NCI-H146 treated with DMSO at 0.1 percent for 48 hours (cell line): ENCODE data around the gene TMA7B.
"Not testable (repeated sequence)": the region's sequence is repeated elsewhere in the genome, so short reads cannot be mapped to it uniquely, and the experiment has no call there.

ENCODE experiments used
- DNase-seq: peaks from one replicate; lab custom pipeline; 2025; ENCODE audit not compliant: unreplicated experiment; lab: John Stamatoyannopoulos, UW

Gene TMA7B

DNA sequence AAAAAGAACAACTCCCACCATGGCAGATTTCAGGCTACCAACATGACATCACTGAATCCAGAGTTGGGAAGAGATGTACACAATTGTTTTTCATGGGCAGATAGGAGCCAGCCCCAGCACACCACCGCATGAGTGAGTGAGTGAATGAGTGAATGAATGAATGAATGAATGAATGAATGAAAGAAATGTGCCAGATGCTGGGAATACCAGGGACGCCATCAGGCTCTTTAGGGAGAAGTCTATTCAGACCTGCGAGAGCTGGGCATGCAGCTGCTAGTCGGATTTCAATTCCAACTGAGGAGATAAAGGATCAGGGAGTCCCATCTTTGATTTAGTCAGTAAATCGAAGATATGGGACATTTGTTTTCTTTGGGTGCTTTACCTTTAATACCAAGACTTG lies 19.3 kb downstream of the TMA7B start:
- DNase-seq: no peak

DNA sequence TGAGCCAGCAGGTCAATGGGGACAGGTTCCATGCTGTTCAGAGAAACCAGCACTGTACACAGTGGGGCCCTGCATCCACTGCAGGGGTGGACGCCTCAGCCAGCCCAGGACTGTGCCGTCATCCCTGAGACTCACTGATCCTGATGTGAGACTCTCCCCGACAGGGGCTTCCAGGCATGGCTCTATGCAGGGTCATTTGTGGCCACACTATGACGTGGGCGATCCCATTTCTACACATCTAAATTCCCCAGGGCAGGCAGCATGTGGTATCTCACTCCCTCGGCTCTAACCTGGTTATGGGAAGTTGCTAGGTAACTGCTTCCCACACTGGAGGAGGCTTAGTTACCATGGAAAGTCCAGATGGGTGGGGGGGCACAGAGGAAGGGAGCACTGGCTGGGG lies 20.4 kb downstream of the TMA7B start:
- no peak for DNase-seq

DNA sequence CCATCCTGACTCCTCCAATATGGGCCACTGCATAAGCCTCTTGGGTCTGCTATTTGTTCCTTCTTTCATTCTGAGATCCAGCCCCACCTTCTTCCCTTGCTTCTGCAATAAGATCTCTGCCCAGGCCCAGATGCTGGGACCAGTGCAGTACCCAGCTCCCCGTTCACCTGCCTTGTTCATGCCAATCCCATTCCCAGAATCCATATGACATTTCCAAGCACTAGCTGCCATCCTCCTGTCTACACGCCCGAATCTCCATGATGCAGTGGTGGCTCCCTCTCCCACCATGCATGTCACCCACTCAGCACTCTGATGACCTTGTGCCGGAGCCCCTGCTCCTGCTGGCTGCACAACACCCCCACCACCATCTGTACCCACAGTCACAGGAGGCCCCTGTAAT lies 23.1 kb downstream of the TMA7B start:
- no peak for DNase-seq

DNA sequence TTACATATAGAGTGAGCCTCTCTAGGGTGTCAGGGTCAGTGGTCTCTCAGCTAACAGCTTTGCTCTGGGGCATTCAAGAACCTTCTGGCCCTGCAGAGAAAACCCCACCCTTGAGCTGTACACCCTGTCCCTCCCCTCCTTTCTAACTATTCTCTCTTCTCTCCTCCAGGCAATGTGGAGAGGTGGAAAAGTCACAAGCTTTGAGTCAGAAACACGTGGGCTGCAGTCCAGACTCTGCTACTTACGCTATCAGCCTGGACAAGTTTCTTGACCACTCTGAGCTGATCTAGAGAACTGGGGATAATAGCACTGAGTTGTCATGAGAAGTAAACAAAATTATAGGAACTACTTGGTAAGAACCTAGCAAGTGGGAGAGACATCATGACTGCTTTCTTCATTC lies 23.8 kb downstream of the TMA7B start:
- no peak for DNase-seq

DNA sequence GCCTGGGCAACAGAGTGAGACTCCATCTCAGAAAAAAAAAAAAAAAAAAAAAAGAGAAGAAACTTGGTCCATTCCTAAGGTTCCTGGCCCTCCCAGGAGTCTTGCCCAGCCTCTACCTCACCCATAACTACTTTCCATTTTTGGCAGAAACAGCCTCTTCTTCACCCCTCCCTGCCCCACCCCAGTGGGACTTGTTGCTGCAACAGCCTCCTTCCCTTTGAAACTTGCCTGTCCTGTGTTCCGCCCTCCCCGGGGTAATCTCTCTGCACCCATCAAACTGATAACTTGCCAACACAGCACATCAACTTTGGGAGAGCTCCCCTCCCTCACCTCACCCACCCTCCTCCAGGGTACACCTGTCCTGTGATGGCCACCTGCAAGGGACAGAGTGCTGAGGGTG lies 24.5 kb downstream of the TMA7B start:
- no peak for DNase-seq

DNA sequence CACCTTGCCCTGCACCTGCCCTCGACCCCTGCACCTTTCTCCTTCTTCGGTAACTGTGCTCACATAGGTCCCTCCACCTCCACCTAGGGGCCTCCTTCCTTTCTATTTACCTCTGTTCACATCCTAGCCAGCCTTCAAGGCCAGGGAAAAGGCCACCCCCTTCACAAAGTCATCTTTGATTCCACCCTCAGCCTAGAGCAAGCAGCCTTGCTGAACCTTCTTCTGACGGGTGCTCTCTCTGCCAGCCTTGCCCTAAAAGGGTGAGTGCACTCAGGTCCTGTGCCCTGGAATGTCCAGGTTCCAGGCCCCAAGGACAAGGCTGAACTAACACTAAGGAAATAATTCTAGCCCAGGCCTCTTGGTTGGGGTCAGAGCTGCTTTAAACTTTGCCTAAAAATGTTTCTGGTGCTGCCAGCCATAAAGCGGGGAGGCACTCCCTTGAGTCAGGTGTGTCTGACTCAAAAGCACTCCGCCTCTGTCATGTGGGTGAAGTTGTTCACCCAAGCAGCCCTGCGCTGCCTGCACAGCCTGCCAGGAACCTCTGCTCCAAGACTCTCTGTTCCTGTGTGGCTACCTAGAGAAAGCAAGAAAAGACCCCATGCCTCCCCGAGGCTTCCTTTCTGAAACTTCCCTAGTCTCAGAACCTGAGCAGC lies 25.3 kb downstream of the TMA7B start:
- DNase-seq: no peak

DNA sequence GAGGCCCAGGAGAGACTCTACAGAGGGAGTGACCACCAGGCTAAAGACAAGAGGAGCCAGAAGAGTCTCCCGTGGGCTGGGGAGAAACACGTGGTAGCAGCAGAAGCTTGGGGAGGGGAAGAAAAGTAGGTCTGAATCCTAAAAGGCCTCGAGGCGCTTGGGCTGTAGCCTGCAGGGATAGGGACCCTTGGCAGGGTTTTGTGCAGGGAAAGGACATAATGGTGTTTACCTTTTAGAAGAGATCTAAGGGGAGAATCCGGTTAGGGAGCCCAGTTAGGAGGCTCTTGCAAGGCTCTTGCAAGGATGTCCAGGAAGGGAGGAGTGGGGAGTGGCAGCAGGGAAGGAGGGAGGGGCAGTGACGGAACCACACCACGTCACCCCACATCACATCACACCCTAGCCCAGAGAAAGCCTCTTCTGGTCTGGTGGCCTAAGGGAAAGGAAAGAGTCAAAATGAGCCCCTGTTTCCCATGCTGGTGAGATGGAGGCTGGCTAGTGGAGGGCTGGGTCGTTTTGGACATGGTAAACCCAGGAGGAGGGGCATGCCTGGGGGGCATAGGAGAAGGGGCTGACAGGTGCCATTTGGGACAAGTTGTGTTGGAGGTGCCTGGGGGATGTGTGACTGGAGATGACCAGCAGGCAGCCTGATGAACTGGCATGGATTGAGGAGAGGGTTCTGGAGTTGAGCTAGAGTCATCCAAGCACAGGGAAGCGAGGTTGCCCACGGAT lies 28.4 kb downstream of the TMA7B start:
- no peak for DNase-seq

DNA sequence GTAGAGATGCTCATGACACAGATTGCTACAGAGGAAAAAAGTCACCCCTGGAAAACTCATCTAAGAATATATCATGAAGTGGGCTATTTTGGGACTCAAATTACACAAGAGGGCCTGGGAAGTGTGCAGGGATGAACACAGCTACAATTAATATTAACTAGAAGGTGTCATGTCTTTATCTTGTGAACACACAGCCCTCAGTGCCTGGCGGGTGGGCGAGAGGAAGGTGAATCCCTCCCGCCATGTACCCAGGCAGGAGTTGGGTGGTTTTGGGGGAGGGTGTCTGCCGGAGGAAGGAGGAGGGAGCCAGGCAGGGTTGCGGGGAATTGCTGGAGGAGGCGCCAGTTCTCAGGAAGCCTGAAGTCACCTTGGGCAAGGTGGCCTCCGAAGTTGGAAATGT lies 29.4 kb downstream of the TMA7B start:
- DNase-seq: no peak

DNA sequence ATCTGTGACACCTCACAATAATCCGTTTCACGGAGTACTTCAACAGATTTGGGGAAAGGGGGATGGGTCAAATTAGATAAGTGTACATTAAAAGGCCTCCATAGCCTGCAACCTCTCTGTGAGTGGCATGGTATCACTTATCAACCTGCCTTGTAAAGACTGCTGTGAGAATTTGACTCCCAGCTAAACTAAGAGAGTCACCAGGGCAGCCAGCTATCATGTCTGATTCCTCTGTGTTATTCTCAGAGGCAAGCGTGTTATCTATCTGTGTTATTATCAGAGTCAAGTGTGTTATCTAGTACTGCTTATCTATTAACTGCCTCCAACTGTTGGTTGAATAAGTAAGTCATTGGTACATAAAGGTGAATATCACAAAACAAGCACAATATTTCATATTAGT lies 30.5 kb downstream of the TMA7B start:
- DNase-seq: no peak

DNA sequence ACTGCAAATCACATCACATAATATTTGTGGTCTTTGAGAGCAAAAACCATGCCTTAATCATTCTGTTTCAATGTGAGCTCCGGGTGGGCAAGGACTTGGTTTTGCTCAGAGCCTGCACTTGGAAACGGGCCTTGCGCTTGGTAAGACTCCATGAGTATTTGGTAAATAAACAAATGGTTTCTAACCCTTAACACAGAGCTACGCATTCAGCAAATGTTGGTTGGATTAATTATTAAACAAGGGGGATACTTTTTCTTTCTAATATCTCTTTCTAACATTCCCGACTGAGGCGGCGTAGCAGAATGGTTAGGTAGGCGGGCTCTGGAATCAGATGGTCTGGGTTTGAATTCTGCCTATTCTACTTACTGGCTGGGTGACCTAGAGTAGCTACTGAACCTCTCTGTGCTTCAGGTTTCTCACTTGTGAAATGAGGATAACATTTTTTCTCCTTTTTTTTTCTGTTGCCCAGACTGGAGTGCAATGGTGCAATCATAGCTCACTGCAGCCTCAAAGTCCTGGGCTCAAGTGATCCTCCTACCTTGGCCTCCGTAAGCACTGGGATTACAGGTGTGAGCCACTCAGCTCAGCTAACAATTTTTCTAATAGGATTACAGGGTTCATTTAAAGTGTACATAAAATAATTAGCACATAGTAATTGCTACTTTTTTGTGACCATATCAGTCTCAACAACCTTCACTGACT lies 31.1 kb downstream of the TMA7B start:
- DNase-seq: no peak

DNA sequence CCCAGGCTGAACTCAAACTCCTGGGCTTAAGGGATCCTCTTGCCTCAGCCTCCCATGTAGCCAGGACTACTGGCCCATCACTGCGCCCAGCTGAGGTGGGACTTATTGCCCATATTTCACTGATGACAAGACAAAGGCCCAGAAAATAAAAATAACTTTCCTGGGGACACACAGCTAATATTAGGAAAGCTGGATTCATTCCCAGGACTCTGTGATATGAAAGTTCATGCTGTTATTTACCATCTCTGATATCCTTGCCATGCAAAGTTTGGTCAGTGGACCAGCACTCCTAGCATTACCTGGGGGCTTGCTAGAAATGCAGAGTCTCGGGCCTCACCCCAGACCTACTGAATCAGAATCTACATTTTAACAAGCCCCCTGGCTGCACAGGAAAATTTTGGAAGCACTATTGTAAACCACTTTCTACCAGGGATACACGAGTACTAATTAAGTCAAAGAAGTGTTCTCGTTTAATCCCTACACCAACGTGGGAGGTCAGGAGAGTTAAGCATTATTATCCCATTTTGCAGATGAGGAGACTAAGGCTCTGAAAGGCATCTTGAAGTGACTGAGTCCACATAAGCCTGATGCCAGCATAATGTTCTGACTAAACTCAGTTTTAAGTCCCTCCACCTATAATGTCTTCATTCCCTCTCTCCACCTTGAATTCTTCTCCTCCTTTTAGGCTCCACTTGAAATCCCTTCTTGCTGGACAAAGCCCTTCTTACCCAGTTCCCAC lies 32.1 kb downstream of the TMA7B start:
- DNase-seq: no peak

DNA sequence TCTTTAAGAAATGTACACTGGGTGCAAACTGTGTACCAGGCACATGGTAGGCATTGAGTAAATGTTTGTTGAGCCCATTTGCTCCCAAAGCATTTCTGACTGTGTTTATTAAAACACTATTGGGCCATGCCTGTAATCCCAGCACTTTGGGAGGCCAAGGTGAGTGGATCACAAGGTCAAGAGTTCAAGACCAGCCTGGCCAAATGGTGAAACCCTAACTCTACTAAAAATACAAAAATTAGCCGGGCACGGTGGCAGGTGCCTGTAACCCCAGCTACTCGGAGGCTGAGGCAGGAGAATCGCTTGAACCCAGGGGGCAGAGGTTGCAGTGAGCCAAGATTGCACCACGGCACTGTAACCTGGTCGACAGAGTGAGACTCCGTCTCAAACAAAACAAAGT lies 32.7 kb downstream of the TMA7B start:
- not testable (repeated sequence) for DNase-seq

DNA sequence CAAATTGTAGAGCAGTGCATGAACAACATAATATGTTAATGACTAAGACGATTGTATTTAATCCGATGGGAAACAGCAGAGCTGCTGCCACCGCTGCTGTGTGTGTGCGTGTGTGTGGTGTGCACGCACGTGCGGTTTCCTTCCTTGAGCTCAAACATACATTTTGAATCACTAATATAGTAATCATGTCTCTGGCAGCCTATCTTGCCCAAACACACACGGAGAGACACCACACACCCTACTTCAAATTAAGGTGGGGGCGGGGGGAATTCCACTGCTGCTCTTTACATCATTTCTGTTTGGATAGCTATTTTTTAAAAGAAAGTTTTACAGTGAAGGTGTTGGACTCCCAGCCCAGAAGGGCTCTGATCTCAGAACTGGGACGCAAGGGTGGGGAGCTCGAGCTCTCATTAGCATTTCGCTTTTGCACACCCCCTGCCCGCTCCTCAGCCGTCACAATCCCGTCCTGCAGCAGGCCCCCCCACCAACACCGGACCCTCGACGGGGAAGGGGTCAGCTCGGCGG lies 33.9 kb downstream of the TMA7B start:
- no peak for DNase-seq

DNA sequence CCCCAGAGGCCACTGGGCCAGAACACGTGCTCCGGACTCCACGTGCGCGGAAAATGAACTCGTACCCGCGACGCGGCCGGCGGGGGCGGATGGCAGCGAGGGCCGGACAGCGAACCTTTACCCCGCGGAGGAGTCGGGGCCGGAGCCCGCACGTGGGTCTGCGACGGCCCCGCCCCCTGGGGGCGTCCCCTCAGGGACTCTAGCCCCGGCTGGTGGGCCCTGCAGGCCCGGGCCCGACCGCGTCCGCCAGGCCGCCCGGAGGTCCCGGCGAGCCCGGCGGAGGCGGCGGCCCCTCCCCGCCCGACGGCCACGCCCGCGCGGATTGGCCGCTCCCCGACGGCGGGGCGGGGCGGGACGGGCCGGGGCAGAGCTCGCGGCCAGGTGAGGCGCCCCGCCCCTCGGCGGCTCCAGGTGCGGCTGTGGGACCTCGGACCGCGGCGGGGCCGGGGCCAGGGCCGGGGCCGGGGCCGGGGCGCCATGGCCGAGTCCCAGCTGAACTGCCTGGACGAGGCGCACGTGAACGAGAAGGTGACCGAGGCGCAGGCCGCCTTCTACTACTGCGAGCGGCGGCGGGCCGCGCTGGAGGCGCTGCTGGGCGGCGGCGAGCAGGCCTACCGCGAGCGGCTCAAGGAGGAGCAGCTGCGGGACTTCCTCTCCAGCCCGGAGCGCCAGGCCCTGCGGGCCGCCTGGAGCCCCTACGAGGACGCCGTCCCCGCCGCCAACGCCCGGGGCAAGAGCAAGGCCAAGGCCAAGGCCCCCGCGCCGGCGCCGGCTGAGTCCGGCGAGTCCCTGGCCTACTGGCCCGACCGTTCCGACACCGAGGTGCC lies 34.6 kb downstream of the TMA7B start, which contains the start of gene FAM83F:
TSS of gene FAM83F (plus strand) at position 389 of the 827 bp plus-strand sequence. CDS start at position 478, 89 bp downstream.
- DNase-seq: peak; percentile 27

DNA sequence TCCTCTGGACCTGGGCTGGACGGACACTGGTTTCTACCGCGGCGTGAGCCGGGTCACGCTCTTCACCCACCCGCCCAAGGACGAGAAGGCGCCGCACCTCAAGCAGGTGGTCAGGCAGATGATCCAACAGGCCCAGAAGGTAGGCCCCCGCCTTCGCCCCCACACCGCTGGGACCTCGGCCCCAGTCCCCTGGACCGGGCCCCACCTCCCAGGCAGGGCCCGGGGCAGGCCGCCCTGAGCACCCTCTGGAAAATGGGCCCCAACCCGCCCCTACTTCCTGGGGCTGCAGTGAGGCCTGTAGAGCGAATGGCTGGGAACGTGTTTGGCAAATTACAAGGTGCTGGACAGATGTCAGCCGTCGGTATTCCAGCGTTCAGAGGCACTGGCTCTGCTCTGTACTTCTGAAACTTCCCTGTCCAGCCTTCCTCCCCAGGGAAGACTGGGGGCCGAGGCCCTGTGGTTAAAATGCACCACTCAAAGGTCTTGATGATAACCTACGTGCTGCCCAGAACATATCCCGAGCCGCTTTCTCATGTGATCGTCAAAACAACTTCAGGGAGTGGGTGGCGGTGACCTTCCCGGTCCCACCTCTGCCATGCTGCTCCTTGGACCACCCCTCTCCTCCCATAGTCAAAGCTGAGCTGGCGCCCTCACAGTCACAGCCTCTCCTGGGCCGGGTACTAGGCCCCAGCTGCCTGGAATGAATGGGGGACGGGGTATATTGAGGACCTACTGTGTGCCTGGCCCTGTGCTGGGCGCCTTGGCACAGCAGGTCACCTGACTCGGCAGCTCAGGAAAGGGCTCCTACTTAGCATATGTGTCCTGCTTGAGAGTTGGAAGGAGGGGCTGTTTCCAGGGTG lies 35.4 kb downstream of the TMA7B start:
- peak; percentile 5 for DNase-seq

DNA sequence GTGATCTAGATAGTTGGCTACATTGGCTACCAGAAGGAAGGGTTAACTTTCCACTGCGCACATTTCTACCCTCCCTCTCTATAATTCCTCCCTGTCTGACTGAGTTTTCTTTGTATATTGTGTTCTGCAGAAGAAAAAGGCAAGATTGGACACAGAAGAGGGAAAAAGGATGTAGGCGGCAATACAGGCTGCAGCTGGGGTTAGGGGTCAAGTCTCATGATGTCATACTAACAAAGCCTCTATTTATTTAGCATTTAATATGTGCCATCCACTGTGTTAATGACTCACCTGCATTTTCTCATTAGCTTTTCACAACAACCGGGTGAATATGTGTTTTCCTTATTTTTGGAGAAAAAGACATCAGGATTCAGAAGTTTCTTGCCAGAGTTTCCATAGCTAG lies 36.5 kb downstream of the TMA7B start:
- DNase-seq: peak; percentile 30

DNA sequence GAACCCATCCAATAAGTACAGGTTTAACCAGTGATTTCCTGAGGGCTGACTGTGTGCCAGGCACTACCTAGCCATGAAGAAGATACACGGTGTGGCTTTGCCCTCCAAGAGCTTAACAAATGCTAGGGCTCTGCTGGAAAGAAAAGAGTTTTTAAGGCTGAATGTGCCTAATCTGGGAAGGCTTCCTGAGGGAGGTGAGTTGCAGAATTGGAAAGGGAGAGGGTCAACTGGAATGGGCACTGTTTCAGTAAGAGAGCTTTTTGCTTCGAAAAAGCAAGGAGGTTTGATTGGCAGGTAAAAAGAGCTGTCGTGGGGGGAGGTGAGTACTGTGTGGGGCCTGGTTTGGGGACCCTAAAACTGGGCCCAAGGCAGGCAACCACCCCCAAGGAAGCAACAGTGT lies 37.2 kb downstream of the TMA7B start:
- DNase-seq: no peak

DNA sequence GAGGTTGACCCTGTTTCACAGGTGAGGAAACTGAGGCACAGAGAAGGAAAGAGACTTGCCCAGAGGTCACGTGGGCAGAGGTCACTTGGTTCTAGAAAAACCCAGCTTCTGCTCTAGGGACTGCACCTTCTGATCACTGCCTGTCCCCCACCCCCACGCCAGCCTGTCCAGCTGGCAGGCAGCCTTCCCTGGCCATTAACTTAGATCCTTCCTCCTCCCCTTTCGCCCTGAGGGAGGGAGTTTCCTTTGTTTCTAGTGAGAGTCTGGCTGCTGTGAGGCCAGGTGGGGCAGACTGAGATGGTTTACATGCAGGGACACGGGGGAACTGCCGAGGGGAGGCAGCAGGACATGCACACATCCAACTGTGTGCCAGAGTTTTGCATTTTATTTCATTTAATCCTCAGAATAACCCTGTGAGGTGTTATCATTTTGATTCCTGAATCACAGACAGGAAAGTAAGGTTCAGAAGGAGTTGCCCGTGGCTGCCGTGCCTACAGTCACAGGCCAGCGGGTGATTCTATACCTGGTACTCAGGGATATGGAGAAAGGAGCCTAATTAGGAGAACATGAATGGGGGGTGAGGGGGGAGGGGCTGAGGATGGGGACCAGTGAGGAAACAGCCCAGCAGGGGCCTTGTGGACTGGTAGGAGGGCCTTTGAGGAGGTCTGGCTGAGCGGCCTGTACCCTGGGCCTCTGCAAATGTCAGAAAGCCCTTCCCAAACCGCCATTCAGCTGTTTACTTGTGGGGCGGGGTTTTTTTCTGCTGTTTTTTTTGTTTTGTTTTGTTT lies 37.9 kb downstream of the TMA7B start:
- DNase-seq: peak; percentile 91
